ES-I3 (cell line): ENCODE data around the gene G6PC2.

Source experiments
- H3K36me3 ChIP-seq: 2 replicates; pipeline ENCODE4 v1.6.1; 2013; ENCODE audit warnings: mild to moderate bottlenecking, low read length, control low read depth, moderate library complexity; ENCODE audit not compliant: insufficient read depth
- H3K4me1 ChIP-seq: 2 replicates; pipeline ENCODE4 v1.6.1; 2013; ENCODE audit warnings: mild to moderate bottlenecking, control low read depth, low read length; ENCODE audit not compliant: insufficient read depth
- H3K9ac ChIP-seq: 2 replicates; pipeline ENCODE4 v1.6.1; 2013; ENCODE audit warnings: low read depth, mild to moderate bottlenecking, low read length, moderate library complexity
- H3K9me3 ChIP-seq: 2 replicates; pipeline ENCODE4 v1.6.1; 2013; ENCODE audit warnings: mild to moderate bottlenecking, low read length, moderate library complexity; ENCODE audit not compliant: control insufficient read depth, insufficient read depth

G6PC2 gene

GRCh38 chr2:168944065-168944464, 43.0 kb downstream of the G6PC2 start:
- no peaks in the 10 kb centered on the region for H3K4me1 ChIP-seq
- H3K9me3 ChIP-seq = no peaks in the 10 kb centered on the region
- H3K9ac ChIP-seq = no peak overlapping the region

DNA sequence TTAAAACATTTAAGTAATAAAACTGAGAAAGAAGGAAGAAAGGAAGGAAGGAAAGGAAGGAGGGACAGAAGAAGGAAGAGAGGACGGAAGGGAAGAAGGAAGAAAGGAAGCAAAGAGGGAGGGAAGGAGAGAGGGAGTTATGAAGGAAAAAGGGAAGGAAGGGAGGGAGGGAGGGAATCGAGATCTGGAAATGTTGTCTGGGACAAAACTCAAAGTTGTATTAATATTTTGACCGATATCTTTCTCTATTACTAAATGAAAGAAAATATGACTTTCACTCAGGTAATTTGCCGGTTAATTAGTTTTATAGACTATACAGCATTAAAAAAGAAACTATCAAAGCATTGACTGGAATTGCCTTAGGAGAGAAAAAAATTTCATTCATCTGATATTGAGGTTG, 44.4 kb downstream of the G6PC2 start:
- no peaks in the 10 kb centered on the region for H3K36me3 ChIP-seq
- no peak overlapping the region for H3K9ac ChIP-seq
- no peaks in the 10 kb centered on the region for H3K9me3 ChIP-seq
- H3K4me1 ChIP-seq = no peaks in the 10 kb centered on the region

More at GRCh38 chr2:168944065-168944464, 43.0 kb downstream of the G6PC2 start:
- H3K36me3 ChIP-seq = no peaks in the 10 kb centered on the region

GRCh38 chr2:168948621-168949212, 47.6 kb downstream of the G6PC2 start:
- H3K9ac ChIP-seq = no peak overlapping the region
- H3K36me3 ChIP-seq = no peaks in the 10 kb centered on the region

DNA sequence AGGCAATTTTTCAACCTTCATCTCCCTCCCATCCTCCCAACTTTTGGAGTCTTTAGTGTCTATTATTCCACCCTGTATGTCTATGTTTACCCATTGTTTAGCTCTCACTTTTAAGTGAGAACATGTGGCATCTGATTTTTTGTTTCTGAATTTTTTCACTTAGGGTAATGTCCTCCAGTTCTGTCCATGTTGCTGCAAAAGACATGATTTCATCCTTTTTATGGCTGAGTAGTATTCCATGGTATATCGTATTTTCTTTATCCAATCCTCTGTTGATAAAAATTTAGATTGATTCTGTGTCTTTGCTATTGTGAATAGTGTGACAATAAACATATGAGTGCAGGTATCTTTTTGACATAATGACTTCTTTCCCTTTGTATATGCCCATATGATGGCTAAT, 48.2 kb downstream of the G6PC2 start:
- H3K9me3 ChIP-seq = peaks cover 3% of the 10 kb centered on the region; the same call in 1 of the 2 replicates
- no peak overlapping the region for H3K9ac ChIP-seq
- no peaks in the 10 kb centered on the region for H3K36me3 ChIP-seq
- no peaks in the 10 kb centered on the region for H3K4me1 ChIP-seq

More at GRCh38 chr2:168948621-168949212, 47.6 kb downstream of the G6PC2 start:
- Histone ChIP-seq H3K4me1 (no peaks in the 10 kb centered on the region), H3K9me3 (peaks cover 3% of the 10 kb centered on the region; the same call in 1 of the 2 replicates)

GRCh38 chr2:168951871-168952270, 50.8 kb downstream of the G6PC2 start:
- no peaks in the 10 kb centered on the region for H3K4me1 ChIP-seq
- H3K9me3 ChIP-seq = peaks cover 3% of the 10 kb centered on the region; the same call in 1 of the 2 replicates
- H3K36me3 ChIP-seq = no peaks in the 10 kb centered on the region
- no peak overlapping the region for H3K9ac ChIP-seq

- no peak overlapping the region for H3K9ac ChIP-seq
- H3K4me1 ChIP-seq = no peaks in the 10 kb centered on the region
- H3K36me3 ChIP-seq = no peaks in the 10 kb centered on the region
- peaks cover 3% of the 10 kb centered on the region; the same call in 1 of the 2 replicates for H3K9me3 ChIP-seq
Measured at GRCh38 chr2:168952424-168952823, 51.3 kb downstream of the G6PC2 start.

DNA sequence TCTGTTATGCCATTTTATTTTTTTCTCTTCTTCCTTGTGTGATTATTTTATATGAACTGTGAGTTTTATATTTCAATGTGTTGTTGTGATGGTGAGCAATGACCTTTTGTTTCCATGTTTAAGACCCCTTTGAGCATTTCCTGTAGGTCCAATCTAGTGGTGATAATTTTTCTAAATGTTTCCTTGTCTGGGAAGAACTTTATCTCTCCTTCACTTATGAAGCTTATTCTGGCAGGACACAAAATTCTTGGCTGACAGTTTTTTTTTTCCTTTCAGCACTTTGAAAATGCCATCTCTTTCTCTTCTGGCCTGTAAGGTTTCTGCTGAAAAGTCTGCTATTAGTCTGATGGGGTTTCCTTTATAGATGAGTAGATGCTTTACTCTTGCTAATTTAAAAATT, 53.2 kb downstream of the G6PC2 start:
- Histone ChIP-seq H3K4me1 (no peaks in the 10 kb centered on the region), H3K9me3 (peaks cover 3% of the 10 kb centered on the region; the same call in 1 of the 2 replicates), H3K36me3 (no peaks in the 10 kb centered on the region), H3K9ac (no peak overlapping the region)

GRCh38 chr2:168955321-168955720, 54.2 kb downstream of the G6PC2 start:
- no peaks in the 10 kb centered on the region for H3K4me1 ChIP-seq
- no peaks in the 10 kb centered on the region for H3K36me3 ChIP-seq
- peaks cover 3% of the 10 kb centered on the region; the same call in 1 of the 2 replicates for H3K9me3 ChIP-seq
- H3K9ac ChIP-seq = no peak overlapping the region

GRCh38 chr2:168956392-168956791, 55.3 kb downstream of the G6PC2 start:
- Histone ChIP-seq H3K36me3 (no peaks in the 10 kb centered on the region), H3K9me3 (peaks cover 3% of the 10 kb centered on the region; the same call in 1 of the 2 replicates), H3K4me1 (no peaks in the 10 kb centered on the region), H3K9ac (no peak overlapping the region)
